ENCODE measurements around the gene CCDC195.
"Not testable (repeated sequence)": the region's sequence is repeated elsewhere in the genome, so short reads cannot be mapped to it uniquely, and the experiment has no call there.

The CCDC195 gene

DNA sequence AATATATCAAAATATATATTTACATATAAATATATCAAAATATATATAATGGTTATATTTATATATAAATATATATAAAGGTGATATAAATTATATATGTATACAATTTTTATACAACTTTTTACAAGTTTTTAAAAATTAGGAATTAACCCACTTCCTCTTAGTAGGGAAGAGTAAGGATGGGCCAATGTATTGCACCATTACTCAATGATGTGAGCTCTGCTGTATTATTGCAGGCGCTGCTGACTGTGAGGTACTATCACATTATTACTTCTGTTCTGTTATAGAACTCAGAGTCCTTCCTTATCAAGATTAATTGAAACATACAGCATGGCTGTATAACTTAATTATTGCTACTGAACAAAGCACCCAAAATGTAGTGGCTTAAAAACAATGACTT is 46.0 kb downstream of the CCDC195 start:
- DNase-seq, result no peak
- H3K9me3 Mint-ChIP-seq, result peaks cover 4% of the 10 kb centered on the region
- no peak overlapping the region for H3K4me3 Mint-ChIP-seq
- TF ChIP-seq CTCF (IDR thresholded peaks at IDR 0.05), result no peak
- H3K27me3 Mint-ChIP-seq (ENCODE audit: low read depth, poor library complexity), result no peaks in the 10 kb centered on the region
- no peaks in the 10 kb centered on the region for H3K4me1 Mint-ChIP-seq
- no peak overlapping the region for H3K27ac Mint-ChIP-seq
- no peaks in the 10 kb centered on the region for H3K36me3 Mint-ChIP-seq (ENCODE audit: low read depth)

DNA sequence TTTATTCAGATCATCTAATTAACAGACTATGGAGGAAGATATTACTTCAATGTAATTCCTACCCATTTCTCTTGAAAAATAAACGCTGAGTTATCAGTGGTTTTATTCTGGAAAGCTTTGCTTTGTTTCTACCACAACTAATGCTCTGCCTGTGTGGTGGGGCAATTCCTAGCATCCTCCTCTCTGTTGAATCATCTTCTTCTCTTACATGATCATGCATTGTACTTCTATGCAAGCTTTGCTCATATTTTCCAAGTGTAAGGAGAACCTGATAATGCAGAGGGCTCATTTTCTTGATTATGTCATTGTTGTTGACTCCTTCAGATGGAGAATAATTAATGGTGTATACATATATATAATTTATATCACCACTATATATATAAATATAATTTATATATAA is 46.7 kb downstream of the CCDC195 start:
- no peaks in the 10 kb centered on the region for H3K27me3 Mint-ChIP-seq (ENCODE audit: low read depth, poor library complexity)
- DNase-seq, result no peak
- no peaks in the 10 kb centered on the region for H3K36me3 Mint-ChIP-seq (ENCODE audit: low read depth)
- TF ChIP-seq CTCF (IDR thresholded peaks at IDR 0.05), result no peak
- H3K4me1 Mint-ChIP-seq, result no peaks in the 10 kb centered on the region
- no peak overlapping the region for H3K4me3 Mint-ChIP-seq
- no peak overlapping the region for H3K27ac Mint-ChIP-seq
- H3K9me3 Mint-ChIP-seq, result peaks cover 9% of the 10 kb centered on the region

- Mint-ChIP-seq H3K27ac (no peak overlapping the region), H3K4me1 (no peaks in the 10 kb centered on the region), H3K27me3 (ENCODE audit: low read depth, poor library complexity) (no peaks in the 10 kb centered on the region), H3K4me3 (no peak overlapping the region), H3K36me3 (ENCODE audit: low read depth) (no peaks in the 10 kb centered on the region), H3K9me3 (peaks cover 14% of the 10 kb centered on the region)
- no peak for DNase-seq
- no peak for TF ChIP-seq CTCF (IDR thresholded peaks at IDR 0.05)
These were observed 47.8 kb downstream of the CCDC195 start for GRCh38 chr2:224668123-224668909.

DNA sequence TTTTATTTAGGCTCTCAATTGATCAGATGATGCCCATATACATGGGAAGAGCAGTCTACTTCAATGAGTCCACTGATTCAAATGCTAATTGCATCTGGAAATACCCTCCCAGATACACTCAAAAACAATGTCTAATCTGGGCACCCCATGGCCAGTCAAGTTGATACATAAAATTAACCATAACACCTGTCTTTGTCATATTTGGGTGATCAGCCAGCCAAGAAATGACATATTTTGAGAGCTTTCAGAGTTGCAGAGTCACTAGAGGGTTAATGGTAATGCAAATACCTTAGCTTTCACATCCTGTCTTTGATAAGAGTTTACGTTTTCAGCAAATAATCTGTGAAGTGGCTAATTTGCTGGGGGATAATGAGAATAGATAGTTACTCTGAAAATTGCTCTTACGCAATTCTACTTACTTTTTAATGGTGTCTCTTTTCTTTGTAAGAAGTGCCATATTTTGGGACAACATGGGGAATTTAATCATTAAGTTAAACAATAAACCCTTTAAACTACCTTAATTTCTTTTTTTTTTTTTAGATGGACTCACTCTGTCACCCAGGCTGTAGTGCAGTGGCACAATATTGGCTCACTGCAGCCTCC is 49.1 kb downstream of the CCDC195 start:
- H3K9me3 Mint-ChIP-seq, result peaks cover 22% of the 10 kb centered on the region
- no peak for DNase-seq
- H3K27me3 Mint-ChIP-seq (ENCODE audit: low read depth, poor library complexity), result no peaks in the 10 kb centered on the region
- no peak overlapping the region for H3K4me3 Mint-ChIP-seq
- TF ChIP-seq CTCF (IDR thresholded peaks at IDR 0.05), result no peak
- no peaks in the 10 kb centered on the region for H3K4me1 Mint-ChIP-seq
- H3K36me3 Mint-ChIP-seq (ENCODE audit: low read depth), result no peaks in the 10 kb centered on the region
- no peak overlapping the region for H3K27ac Mint-ChIP-seq

- not testable (repeated sequence) for H3K27ac Mint-ChIP-seq; H3K4me3 Mint-ChIP-seq; DNase-seq; H3K4me1 Mint-ChIP-seq; H3K27me3 Mint-ChIP-seq (ENCODE audit: low read depth, poor library complexity); H3K36me3 Mint-ChIP-seq (ENCODE audit: low read depth)
- peaks cover 35% of the 10 kb centered on the region for H3K9me3 Mint-ChIP-seq
These were observed 52.8 kb downstream of the CCDC195 start for GRCh38 chr2:224663322-224663721.

- not testable (repeated sequence) for H3K27me3 Mint-ChIP-seq (ENCODE audit: low read depth, poor library complexity); H3K4me1 Mint-ChIP-seq; H3K4me3 Mint-ChIP-seq; DNase-seq; H3K27ac Mint-ChIP-seq; H3K36me3 Mint-ChIP-seq (ENCODE audit: low read depth)
- H3K9me3 Mint-ChIP-seq, result peaks cover 38% of the 10 kb centered on the region
These were observed 54.5 kb downstream of the CCDC195 start for GRCh38 chr2:224661708-224662107.

DNA sequence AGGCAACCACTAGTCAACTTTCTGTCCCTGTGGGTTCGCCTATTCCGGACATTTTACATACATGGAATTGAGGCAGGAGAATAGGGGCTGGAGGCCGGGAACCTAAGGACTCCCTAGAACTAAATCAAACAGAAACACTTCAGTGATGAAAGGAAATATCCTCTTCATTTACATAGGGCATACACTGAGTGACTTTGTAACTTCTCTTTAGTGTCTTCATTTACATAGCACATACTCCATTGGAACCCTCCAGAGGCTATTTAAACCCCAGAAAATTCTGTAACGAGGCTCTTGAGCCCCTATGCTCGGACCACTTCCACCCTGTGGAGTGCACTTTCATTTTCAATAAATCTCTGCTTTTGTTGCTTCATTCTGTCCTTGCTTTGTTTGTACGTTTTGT is 56.5 kb downstream of the CCDC195 start:
- Mint-ChIP-seq H3K36me3 (ENCODE audit: low read depth) (peaks cover 1% of the 10 kb centered on the region), H3K9me3 (peaks cover 48% of the 10 kb centered on the region), H3K27ac (no peak overlapping the region), H3K4me3 (no peak overlapping the region), H3K27me3 (ENCODE audit: low read depth, poor library complexity) (no peaks in the 10 kb centered on the region), H3K4me1 (no peaks in the 10 kb centered on the region)
- DNase-seq, result no peak
- no peak for TF ChIP-seq CTCF (IDR thresholded peaks at IDR 0.05)
